HepG2 (cell line): Measurements from ENCODE around the gene RPS23. TPM values are rescaled to one million over a fixed set of nuclear protein-coding genes. Genes with fewer than 3 reads are reported as not detected.
A peak's percentile ranks its signal among the peaks of the same experiment; 100 is the strongest.

ENCODE experiments used
- EZH2 ChIP-seq: conservative IDR thresholded peaks from 2 replicates; pipeline ENCODE4 v1.6.1; 2012; ENCODE audit warnings: mild to moderate bottlenecking, low read depth, low read length, moderate library complexity
- FIP1L1 ChIP-seq: fragments of 200-400 bp; formaldehyde crosslinking; IDR thresholded peaks from 2 replicates; pipeline ENCODE4 v1.6.1; 2018; ENCODE audit warnings: low read depth, mild to moderate bottlenecking, low read length, moderate library complexity, borderline replicate concordance; ENCODE audit not compliant: insufficient read depth
- PTBP1 ChIP-seq: fragments of 200-400 bp; formaldehyde crosslinking; IDR thresholded peaks from 2 replicates; pipeline ENCODE4 v1.6.1; 2018; ENCODE audit warnings: low read length, low read depth; ENCODE audit not compliant: poor library complexity, severe bottlenecking
- REXO4 ChIP-seq: sonication (generic); formaldehyde crosslinking; IDR thresholded peaks from 2 replicates; pipeline ENCODE4 v1.8.0; 2022; ENCODE audit warnings: missing genetic modification reagents, mild to moderate bottlenecking, borderline replicate concordance
- SALL1 ChIP-seq: sonication (generic); formaldehyde crosslinking; IDR thresholded peaks from 2 replicates; pipeline ENCODE4 v1.8.0; 2022; ENCODE audit warnings: mild to moderate bottlenecking, missing genetic modification reagents
- SMAD1 ChIP-seq: sonication (generic); formaldehyde crosslinking; IDR thresholded peaks from 2 replicates; pipeline ENCODE4 v1.4.0; 2020; ENCODE audit warnings: missing genetic modification reagents, low read depth, mild to moderate bottlenecking, borderline replicate concordance
- TBX2 ChIP-seq: sonication (generic); formaldehyde crosslinking; IDR thresholded peaks from 2 replicates; pipeline ENCODE4 v1.5.0; 2020; ENCODE audit warnings: missing genetic modification reagents, mild to moderate bottlenecking, borderline replicate concordance
- ZBTB1 ChIP-seq: sonication (generic); formaldehyde crosslinking; IDR thresholded peaks from 2 replicates; pipeline ENCODE4 v1.4.0; 2020; ENCODE audit warnings: missing genetic modification reagents, borderline replicate concordance
- ZC3H13 ChIP-seq: sonication (generic); formaldehyde crosslinking; IDR thresholded peaks from 2 replicates; pipeline ENCODE4 v1.8.1; 2023; ENCODE audit warnings: mild to moderate bottlenecking, missing genetic modification reagents, moderate library complexity
- ZFP36L2 ChIP-seq: sonication (generic); formaldehyde crosslinking; IDR thresholded peaks from 2 replicates; pipeline ENCODE4 v1.4.0; 2020; ENCODE audit warnings: missing genetic modification reagents
- ZNF12 ChIP-seq: sonication (generic); formaldehyde crosslinking; IDR thresholded peaks from 2 replicates; pipeline ENCODE4 v1.5.0; 2020; ENCODE audit warnings: missing genetic modification reagents
- ZNF720 ChIP-seq: sonication (generic); formaldehyde crosslinking; IDR thresholded peaks from 2 replicates; pipeline ENCODE4 v1.4.0; 2020; ENCODE audit warnings: missing genetic modification reagents
- ZNF816 ChIP-seq: sonication (generic); formaldehyde crosslinking; IDR thresholded peaks from 2 replicates; pipeline ENCODE4 v1.8.0; 2022; ENCODE audit warnings: missing genetic modification reagents, mild to moderate bottlenecking, borderline replicate concordance
- ZSCAN12 ChIP-seq: sonication (generic); formaldehyde crosslinking; IDR thresholded peaks from 2 replicates; pipeline ENCODE4 v1.9.0; 2021; ENCODE audit warnings: mild to moderate bottlenecking, missing genetic modification reagents
- polyA plus RNA-seq, 8 experiments: library from polyadenylated mRNA; depleted of rRNA in 3 of 8; stranded (reverse) in 7 of 8; unstranded in 1 of 8; fragments of >200 nt; fragmentation: Illumina TruSeq in 4 of 8; extraction: Trizol in 4 of 8; gene quantifications; 2 replicates each; pipeline versions ENCODE4 v1.2.1 to v1.2.3, GENCODE V29; 2011 to 2016; ENCODE audit warnings: low read depth in 4 of 8, missing spikeins in 1 of 8, mixed read lengths in 1 of 8; ENCODE audit not compliant: insufficient read depth in 1 of 8
- total RNA-seq, 5 experiments: library from RNA; depleted of rRNA; stranded (reverse); fragments of >200 nt; fragmentation: Illumina TruSeq; extraction: Trizol; gene quantifications; 2 replicates each; pipeline ENCODE4 v1.2.3, GENCODE V29; 2016; ENCODE audit warnings: low read depth in 1 of 5
- TF ChIP-seq, protein P1 (sequence below): sonication (generic); formaldehyde crosslinking; conservative IDR thresholded peaks from 2 replicates; pipeline ENCODE4 v1.8.0; 2022; ENCODE audit warnings: mild to moderate bottlenecking, moderate library complexity, missing genetic modification reagents
- TF ChIP-seq, protein P2 (sequence below): IDR thresholded peaks from 2 replicates; pipeline ENCODE4 v1.6.1; 2018; ENCODE audit warnings: missing genetic modification reagents
- TF ChIP-seq, protein P3 (sequence below): sonication (generic); formaldehyde crosslinking; IDR thresholded peaks from 2 replicates; pipeline ENCODE4 v1.4.0; 2020; ENCODE audit warnings: mild to moderate bottlenecking, missing genetic modification reagents
- TF ChIP-seq, protein P4 (sequence below): sonication (generic); formaldehyde crosslinking; IDR thresholded peaks from 2 replicates; pipeline ENCODE4 v1.4.0; 2020; ENCODE audit warnings: mild to moderate bottlenecking, missing genetic modification reagents
- TF ChIP-seq, protein P5 (sequence below): sonication (generic); formaldehyde crosslinking; IDR thresholded peaks from 2 replicates; pipeline ENCODE4 v1.9.0; 2022; ENCODE audit warnings: missing genetic modification reagents, mild to moderate bottlenecking, borderline replicate concordance
- TF ChIP-seq, protein P6 (sequence below): sonication (generic); formaldehyde crosslinking; IDR thresholded peaks from 2 replicates; pipeline ENCODE4 v1.5.0; 2020; ENCODE audit warnings: missing genetic modification reagents

The RPS23 gene
- total and polyA plus RNA-seq, 2 of the 13 experiments (the other 11 are each of a cell fraction or from before 2014, with no cell fraction given): 3,088 to 3,235 TPM

DNA sequence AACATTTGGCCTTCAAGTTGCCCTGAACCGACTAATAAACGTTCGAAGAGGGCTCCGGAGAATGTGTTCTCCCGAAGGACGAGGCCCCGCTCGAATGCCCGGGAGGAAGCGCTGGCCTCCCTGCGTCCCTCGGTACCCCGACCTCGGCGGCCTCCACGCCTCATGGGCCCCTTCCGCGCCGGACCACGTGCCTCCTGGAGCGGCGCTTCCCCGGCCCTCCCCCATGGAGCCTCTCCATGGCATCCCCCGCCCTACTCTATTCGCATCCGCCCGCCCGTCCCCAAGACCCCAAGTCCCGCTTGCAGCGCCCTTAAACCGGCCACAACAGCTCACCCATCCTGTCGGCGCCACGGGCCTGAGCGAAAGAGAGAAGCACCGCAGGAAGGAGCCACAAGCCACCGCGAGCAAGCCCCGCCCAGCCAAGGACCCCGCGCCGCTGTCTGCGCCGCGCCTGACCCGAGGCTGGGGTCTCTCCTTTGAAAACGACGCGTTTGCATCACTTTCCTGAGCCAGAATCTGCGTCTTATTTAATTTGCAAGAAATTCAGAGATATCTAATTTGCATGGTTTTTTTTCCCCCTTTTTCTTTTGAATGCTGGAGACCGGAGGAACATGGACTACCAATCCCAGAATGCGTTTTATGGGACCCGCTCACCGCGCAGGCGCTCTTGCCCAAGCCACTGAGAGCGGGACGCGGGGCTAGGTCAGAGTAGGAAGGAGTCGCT, at the start of gene RPS23 (continued):
- TF ChIP-seq, protein P1, sequence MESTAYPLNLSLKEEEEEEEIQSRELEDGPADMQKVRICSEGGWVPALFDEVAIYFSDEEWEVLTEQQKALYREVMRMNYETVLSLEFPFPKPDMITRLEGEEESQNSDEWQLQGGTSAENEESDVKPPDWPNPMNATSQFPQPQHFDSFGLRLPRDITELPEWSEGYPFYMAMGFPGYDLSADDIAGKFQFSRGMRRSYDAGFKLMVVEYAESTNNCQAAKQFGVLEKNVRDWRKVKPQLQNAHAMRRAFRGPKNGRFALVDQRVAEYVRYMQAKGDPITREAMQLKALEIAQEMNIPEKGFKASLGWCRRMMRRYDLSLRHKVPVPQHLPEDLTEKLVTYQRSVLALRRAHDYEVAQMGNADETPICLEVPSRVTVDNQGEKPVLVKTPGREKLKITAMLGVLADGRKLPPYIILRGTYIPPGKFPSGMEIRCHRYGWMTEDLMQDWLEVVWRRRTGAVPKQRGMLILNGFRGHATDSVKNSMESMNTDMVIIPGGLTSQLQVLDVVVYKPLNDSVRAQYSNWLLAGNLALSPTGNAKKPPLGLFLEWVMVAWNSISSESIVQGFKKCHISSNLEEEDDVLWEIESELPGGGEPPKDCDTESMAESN (CRISPR knock-in tag): peak; percentile 77
- TF ChIP-seq PTBP1: no peak
- TF ChIP-seq, protein P2, sequence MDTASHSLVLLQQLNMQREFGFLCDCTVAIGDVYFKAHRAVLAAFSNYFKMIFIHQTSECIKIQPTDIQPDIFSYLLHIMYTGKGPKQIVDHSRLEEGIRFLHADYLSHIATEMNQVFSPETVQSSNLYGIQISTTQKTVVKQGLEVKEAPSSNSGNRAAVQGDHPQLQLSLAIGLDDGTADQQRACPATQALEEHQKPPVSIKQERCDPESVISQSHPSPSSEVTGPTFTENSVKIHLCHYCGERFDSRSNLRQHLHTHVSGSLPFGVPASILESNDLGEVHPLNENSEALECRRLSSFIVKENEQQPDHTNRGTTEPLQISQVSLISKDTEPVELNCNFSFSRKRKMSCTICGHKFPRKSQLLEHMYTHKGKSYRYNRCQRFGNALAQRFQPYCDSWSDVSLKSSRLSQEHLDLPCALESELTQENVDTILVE (CRISPR knock-in tag): no peak
- TF ChIP-seq, protein P3, sequence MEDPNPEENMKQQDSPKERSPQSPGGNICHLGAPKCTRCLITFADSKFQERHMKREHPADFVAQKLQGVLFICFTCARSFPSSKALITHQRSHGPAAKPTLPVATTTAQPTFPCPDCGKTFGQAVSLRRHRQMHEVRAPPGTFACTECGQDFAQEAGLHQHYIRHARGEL (CRISPR knock-in tag): no peak
- TF ChIP-seq TBX2: peak; percentile 50; the same call in 1 of the 2 replicates
- TF ChIP-seq REXO4 (CRISPR knock-in tag): no peak
- TF ChIP-seq SMAD1 (CRISPR knock-in tag): no peak
- TF ChIP-seq FIP1L1: 0 out of 2 replicates have a peak, but pooled peaks have one; percentile 40
- peak; percentile 37; the same call in 1 of the 2 replicates for TF ChIP-seq ZNF816
- no peak for TF ChIP-seq ZNF720
- TF ChIP-seq, protein P4, sequence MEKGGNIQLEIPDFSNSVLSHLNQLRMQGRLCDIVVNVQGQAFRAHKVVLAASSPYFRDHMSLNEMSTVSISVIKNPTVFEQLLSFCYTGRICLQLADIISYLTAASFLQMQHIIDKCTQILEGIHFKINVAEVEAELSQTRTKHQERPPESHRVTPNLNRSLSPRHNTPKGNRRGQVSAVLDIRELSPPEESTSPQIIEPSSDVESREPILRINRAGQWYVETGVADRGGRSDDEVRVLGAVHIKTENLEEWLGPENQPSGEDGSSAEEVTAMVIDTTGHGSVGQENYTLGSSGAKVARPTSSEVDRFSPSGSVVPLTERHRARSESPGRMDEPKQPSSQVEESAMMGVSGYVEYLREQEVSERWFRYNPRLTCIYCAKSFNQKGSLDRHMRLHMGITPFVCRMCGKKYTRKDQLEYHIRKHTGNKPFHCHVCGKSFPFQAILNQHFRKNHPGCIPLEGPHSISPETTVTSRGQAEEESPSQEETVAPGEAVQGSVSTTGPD (CRISPR knock-in tag): no peak
- peak; percentile 34; the same call in 1 of the 2 replicates for TF ChIP-seq ZNF12 (CRISPR knock-in tag)
- TF ChIP-seq EZH2: no peak
- no peak; the same call in 1 of the 2 replicates for TF ChIP-seq ZSCAN12 (CRISPR knock-in tag)
- peak; percentile 63 for TF ChIP-seq SALL1 (CRISPR knock-in tag)
- TF ChIP-seq ZC3H13 (CRISPR knock-in tag): no peak
- TF ChIP-seq, protein P5, sequence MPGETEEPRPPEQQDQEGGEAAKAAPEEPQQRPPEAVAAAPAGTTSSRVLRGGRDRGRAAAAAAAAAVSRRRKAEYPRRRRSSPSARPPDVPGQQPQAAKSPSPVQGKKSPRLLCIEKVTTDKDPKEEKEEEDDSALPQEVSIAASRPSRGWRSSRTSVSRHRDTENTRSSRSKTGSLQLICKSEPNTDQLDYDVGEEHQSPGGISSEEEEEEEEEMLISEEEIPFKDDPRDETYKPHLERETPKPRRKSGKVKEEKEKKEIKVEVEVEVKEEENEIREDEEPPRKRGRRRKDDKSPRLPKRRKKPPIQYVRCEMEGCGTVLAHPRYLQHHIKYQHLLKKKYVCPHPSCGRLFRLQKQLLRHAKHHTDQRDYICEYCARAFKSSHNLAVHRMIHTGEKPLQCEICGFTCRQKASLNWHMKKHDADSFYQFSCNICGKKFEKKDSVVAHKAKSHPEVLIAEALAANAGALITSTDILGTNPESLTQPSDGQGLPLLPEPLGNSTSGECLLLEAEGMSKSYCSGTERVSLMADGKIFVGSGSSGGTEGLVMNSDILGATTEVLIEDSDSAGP (CRISPR knock-in tag): peak; percentile 62; the same call in 1 of the 2 replicates
- TF ChIP-seq ZFP36L2: no peak
- no peak for TF ChIP-seq ZBTB1
- TF ChIP-seq, protein P6, sequence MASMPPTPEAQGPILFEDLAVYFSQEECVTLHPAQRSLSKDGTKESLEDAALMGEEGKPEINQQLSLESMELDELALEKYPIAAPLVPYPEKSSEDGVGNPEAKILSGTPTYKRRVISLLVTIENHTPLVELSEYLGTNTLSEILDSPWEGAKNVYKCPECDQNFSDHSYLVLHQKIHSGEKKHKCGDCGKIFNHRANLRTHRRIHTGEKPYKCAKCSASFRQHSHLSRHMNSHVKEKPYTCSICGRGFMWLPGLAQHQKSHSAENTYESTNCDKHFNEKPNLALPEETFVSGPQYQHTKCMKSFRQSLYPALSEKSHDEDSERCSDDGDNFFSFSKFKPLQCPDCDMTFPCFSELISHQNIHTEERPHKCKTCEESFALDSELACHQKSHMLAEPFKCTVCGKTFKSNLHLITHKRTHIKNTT (CRISPR knock-in tag): no peak; the same call in 1 of the 2 replicates
